IPS-15b (cell line): ENCODE measurements around the gene PEAK1.
"Not testable (repeated sequence)": the region's sequence is repeated elsewhere in the genome, so short reads cannot be mapped to it uniquely, and the experiment has no call there.

Experiments
- H3K27me3 ChIP-seq: one replicate; pipeline ENCODE4 v1.6.1; 2013; ENCODE audit warnings: low read length; ENCODE audit not compliant: control insufficient read depth, insufficient read depth
- H3K36me3 ChIP-seq: one replicate; pipeline ENCODE4 v1.6.1; 2013; ENCODE audit warnings: low read length; ENCODE audit not compliant: control insufficient read depth, insufficient read depth
- H3K4me1 ChIP-seq: one replicate; pipeline ENCODE4 v1.6.1; 2013; ENCODE audit warnings: mild to moderate bottlenecking, low read length; ENCODE audit not compliant: control insufficient read depth, insufficient read depth
- H3K4me3 ChIP-seq: one replicate; pipeline ENCODE4 v1.5.1; 2013; ENCODE audit warnings: low read depth, low read length
- H3K9ac ChIP-seq: one replicate; pipeline ENCODE4 v1.6.1; 2013; ENCODE audit warnings: low read depth, mild to moderate bottlenecking, low read length
- H3K9me3 ChIP-seq: one replicate; pipeline ENCODE4 v1.6.1; 2013; ENCODE audit warnings: mild to moderate bottlenecking, low read length; ENCODE audit not compliant: control insufficient read depth, insufficient read depth

PEAK1 gene

DNA sequence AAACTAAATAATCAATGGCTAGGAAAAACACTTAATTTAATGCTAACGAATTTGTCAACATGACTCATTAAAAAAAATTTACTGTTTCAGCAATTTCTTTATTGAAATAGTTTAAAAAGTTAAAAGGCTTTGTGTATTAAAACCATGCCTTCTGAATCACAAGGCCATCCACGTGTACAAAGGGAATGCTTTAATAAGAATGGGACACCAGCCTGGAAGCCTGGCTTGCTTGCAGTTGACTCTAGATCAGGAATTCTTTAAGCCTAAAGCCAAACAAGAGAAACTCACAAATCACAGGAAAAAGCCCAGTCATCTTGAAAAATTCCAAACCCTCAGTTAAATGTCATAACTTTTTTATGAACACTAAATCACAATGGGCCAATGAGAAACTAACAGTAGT, 137.6 kb downstream of the PEAK1 start:
- H3K9me3 ChIP-seq, result no peaks in the 10 kb centered on the region

DNA sequence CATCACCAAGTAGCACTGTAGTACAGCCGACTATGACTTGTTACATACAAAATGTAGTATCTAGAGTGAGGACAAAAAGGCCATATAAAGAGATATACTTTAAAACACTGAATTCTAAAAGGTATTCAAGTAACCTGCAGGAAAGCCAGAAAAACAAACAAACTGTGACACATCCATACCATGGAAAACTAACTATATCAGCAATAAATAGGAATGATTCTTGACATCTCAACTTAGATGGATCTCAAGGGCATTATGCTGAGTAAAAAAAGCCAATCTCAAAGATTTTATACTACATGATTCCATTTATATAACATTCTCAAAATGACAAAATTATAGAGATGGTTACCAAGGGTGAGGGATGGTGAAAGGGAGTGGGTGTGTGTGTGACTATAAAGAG, 143.0 kb downstream of the PEAK1 start:
- Histone ChIP-seq H3K36me3 (no peaks in the 10 kb centered on the region), H3K4me1 (peaks cover under 1% of the 10 kb centered on the region), H3K27me3 (no peaks in the 10 kb centered on the region), H3K9ac (no peak overlapping the region), H3K4me3 (no peak overlapping the region), H3K9me3 (no peaks in the 10 kb centered on the region)

More for the DNA sequence above, 137.6 kb downstream of the PEAK1 start:
- peaks cover 9% of the 10 kb centered on the region for H3K4me1 ChIP-seq
- H3K4me3 ChIP-seq, result no peak overlapping the region
- H3K9ac ChIP-seq, result no peak overlapping the region
- H3K36me3 ChIP-seq, result no peaks in the 10 kb centered on the region
- H3K27me3 ChIP-seq, result no peaks in the 10 kb centered on the region

DNA sequence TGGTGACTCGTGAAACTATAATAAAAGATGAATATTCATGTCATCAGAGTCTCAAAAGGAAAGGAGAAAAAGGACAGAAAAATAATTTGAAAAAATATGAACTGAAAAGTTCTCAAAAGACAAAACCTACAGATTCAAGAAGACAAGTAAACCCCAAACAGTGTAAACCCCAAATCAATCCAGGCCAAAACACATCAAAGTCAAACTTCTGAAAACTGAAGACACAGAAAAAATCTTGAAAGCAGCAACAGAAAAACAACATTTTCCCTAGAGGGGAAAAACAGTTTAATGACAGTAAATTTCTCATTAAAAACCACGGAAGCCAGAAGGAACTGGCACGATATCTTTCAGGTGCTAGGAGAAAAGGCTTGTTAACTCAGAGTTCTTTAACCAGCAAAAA, 143.8 kb downstream of the PEAK1 start:
- Histone ChIP-seq H3K4me1 (no peaks in the 10 kb centered on the region), H3K4me3 (no peak overlapping the region), H3K9ac (no peak overlapping the region), H3K27me3 (no peaks in the 10 kb centered on the region), H3K36me3 (no peaks in the 10 kb centered on the region), H3K9me3 (no peaks in the 10 kb centered on the region)

DNA sequence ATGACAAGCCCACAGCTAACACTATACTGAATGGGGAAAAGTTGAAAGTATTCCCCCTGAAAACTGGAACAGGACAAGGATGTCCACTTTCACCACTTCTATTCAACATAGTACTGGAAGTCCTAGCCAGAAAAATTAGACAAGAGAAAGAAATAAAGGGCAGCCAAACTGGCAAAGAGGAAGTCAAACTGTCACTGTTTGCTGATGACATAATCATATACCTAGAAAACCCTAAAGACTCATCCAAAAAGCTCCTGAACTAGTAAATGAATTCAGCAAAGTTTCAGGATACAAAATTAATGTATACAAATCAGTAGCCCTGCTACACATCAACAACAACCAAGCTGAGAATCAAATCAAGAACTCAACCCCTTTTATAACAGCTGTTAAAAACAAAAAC, 146.8 kb downstream of the PEAK1 start:
- not testable (repeated sequence) for H3K9me3 ChIP-seq, H3K4me1 ChIP-seq, H3K36me3 ChIP-seq, H3K27me3 ChIP-seq, H3K4me3 ChIP-seq, H3K9ac ChIP-seq

DNA sequence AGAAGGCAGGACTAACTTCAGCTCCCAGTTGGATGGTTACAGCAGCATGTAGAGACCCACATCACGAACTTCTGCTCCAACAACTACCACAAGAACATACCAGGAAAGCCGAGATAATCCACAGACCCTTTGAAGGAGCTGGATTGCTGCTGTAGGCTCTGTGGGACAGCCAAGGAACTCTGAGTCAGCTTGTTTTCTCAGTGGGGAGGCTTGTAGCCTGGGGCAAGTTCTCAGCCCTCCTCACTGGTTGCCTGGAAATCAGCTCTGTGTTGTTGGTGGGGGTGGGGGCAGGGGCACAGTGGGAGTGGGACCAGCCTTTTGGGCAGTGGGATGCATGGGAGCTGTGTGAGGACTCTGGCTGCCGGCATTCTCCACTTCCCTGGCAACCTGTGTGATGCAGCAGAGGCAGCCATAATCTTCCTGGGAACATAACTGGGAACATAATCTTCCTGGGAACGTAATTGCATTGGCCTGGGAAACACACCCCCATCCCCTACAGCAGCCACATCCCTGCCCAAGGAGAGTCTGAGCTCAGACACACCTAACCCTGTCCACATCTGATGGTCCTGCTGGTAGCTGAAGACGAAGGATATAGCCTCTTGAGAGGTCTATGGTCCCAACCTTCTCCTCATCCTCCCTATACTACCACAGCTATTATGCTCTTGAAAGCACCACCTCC, 153.1 kb downstream of the PEAK1 start:
- no peak overlapping the region for H3K4me3 ChIP-seq
- no peak overlapping the region for H3K9ac ChIP-seq
- no peaks in the 10 kb centered on the region for H3K36me3 ChIP-seq
- peaks cover 4% of the 10 kb centered on the region for H3K4me1 ChIP-seq
- H3K27me3 ChIP-seq, result no peaks in the 10 kb centered on the region
- no peaks in the 10 kb centered on the region for H3K9me3 ChIP-seq

DNA sequence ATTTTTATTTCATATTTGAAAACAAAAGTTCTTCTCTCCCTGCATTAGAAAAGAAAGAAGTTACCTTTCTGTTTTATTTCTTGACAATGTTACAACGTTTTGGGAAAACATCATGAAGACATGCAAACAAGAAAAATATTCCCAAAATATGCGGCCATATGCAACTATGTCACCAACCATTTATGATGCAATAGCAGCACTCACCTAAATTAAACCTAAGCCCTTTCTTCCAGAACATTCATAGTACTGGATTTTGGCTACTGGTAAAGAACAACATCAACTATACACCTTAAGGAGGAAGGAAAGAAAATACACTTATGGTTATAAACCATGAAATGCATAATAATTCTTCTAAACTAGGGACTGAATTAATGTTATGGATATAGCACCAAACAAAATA, 164.5 kb downstream of the PEAK1 start:
- H3K4me3 ChIP-seq, result no peak overlapping the region
- no peaks in the 10 kb centered on the region for H3K4me1 ChIP-seq
- no peak overlapping the region for H3K9ac ChIP-seq
- H3K36me3 ChIP-seq, result no peaks in the 10 kb centered on the region
- H3K27me3 ChIP-seq, result no peaks in the 10 kb centered on the region
- H3K9me3 ChIP-seq, result no peaks in the 10 kb centered on the region

DNA sequence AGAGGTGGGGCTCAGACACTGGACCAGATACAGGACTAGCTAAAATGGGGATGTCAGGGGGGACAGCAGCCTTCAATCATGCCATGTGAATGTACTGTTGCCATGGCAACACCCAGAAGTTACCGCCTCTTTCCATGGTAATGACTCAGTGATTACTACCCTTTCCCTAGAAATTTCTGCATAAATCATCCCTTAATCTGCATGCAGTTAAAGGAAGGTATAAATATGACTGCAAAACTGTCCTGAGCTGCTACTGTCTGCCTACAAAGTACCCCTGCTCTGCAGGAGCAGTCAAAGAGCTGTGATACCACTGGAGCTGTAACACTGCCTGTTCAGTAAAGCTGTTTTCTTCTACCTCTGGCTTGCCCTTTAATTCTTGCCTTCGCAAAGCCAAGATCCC, 168.2 kb downstream of the PEAK1 start:
- Histone ChIP-seq H3K9me3 (no peaks in the 10 kb centered on the region), H3K36me3 (no peaks in the 10 kb centered on the region), H3K4me1 (no peaks in the 10 kb centered on the region), H3K27me3 (no peaks in the 10 kb centered on the region), H3K9ac (no peak overlapping the region), H3K4me3 (no peak overlapping the region)

DNA sequence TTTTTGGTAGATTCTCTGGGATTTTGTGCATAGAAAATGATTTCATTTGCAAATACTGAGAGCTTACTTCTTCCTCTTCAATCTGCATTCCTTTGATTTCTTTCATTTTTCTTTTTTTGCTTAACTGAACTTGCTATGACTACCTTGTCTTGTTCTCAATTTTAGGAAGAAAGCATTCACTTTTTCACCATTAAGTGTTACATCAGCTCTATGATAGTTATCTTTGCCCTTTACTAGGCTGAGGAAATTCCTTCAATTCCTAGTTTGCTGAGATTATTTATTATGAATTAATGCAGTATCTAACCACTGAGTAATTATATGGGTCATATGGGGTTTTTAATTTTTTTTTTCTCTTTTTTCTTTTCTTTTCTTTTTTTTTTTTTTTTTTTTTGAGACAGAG, 172.8 kb downstream of the PEAK1 start:
- H3K4me1 ChIP-seq, result no peaks in the 10 kb centered on the region
- H3K36me3 ChIP-seq, result no peaks in the 10 kb centered on the region
- H3K9ac ChIP-seq, result no peak overlapping the region
- no peak overlapping the region for H3K4me3 ChIP-seq
- H3K27me3 ChIP-seq, result no peaks in the 10 kb centered on the region
- H3K9me3 ChIP-seq, result no peaks in the 10 kb centered on the region

DNA sequence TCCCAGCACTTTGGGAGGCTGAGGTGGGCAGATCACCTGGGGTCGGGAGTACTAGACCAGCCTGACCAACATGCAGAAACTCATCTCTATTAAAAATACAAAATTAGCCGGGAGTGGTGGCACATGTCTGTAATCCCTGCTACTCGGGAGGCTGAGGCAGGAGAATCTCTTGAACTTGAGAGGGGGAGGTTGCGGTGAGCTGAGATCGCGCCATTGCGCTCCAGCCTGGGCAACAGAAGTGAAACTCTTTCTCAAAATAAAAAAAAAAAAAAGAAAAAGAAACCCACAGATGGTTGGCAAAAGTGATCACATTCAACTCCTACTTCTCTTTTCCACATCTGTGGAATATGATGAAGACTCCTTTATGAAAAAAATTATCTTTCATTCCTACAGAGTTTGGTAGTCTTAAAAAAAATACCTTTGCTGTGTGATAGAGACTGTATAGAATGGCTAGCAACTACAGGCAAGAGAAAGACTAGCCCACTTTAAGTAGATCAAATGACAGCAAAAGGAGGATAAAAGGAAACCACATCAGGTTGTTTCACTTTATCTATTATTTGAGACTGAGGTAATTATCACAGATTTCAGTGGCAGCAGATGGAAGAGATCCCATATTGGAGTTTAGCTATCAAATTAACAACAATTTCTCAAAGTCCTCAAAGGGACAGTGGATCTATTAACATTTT, 176.0 kb downstream of the PEAK1 start:
- H3K4me1 ChIP-seq, result no peaks in the 10 kb centered on the region
- no peak overlapping the region for H3K9ac ChIP-seq
- H3K4me3 ChIP-seq, result no peak overlapping the region
- H3K27me3 ChIP-seq, result no peaks in the 10 kb centered on the region
- no peaks in the 10 kb centered on the region for H3K9me3 ChIP-seq
- no peaks in the 10 kb centered on the region for H3K36me3 ChIP-seq

DNA sequence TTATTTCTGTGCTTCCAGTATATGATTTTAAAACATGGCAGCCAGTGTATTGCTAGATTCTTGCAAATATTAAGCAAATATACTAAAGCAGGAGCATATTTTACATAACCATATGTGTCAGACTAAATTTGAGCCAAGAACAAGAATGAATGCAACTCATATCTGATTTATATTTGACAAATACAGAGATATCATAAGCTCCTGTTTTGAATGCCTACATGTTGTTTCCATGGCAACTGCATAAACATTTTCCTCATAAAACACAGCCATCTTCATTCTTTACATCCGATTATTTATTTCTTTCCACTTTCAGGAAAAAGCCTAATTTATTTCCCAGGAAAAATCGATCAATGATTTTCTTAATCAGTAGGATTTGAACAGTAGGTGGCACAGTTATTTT, 176.8 kb downstream of the PEAK1 start:
- no peak overlapping the region for H3K9ac ChIP-seq
- no peaks in the 10 kb centered on the region for H3K4me1 ChIP-seq
- no peaks in the 10 kb centered on the region for H3K27me3 ChIP-seq
- H3K36me3 ChIP-seq, result no peaks in the 10 kb centered on the region
- no peaks in the 10 kb centered on the region for H3K9me3 ChIP-seq
- no peak overlapping the region for H3K4me3 ChIP-seq

DNA sequence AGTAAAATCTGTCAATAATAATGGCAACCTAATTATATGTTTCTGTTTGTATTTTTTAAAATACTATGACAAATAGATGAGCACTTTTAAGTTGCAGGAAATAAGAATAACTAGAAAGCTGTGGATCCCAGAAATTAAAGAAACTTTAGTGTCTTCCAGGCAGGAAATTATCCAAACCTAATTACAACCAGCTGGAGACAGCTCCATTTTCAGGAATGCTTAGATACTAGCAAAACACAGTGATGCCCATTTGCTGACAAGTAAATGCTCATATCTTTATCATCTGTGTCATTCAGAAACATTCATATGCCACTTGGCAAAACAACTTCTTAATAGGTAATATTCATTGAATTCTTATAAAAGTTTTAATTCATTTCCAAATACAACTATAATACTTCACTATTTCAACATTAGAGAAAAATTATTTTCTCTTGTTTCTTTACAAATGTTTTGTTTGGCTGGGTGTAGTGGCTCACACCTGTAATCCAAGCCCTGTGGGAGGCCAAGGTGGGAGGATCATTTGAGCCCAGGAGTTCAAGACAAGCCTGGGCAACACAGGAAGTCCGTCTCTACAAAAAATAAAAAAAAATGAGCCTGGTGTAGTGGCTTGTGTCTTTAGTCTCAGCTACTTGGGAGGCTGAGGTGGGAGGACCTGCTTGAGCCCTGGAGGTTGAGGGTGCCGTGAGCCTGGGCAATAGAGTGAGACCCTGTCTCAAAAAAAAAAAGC, 179.9 kb downstream of the PEAK1 start:
- H3K4me1 ChIP-seq, result no peaks in the 10 kb centered on the region
- H3K9ac ChIP-seq, result no peak overlapping the region
- H3K4me3 ChIP-seq, result no peak overlapping the region
- H3K9me3 ChIP-seq, result peaks cover 11% of the 10 kb centered on the region
- H3K27me3 ChIP-seq, result no peaks in the 10 kb centered on the region
- H3K36me3 ChIP-seq, result peaks cover 8% of the 10 kb centered on the region

DNA sequence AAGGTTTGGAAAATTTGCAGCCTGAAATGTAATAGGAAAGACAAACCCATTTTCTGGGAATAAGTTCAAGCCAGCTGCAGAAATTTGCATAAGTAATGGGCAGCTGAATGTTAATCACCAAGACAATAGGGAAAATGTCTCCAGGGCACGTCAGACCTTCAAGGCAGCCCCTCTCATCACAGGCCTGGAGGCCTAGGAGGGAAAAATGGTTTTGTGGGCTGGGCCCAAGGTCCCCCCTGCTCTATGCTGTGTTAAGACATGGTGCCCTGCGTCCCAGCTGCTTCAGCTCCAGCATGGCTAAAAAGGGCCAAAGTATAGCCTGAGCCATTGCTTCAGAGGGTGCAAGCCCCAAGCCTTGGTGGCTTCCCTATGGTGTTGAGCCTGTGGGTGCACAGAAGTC, 184.3 kb downstream of the PEAK1 start:
- no peaks in the 10 kb centered on the region for H3K4me1 ChIP-seq

More for the DNA sequence above, 184.3 kb downstream of the PEAK1 start:
- Histone ChIP-seq H3K27me3 (no peaks in the 10 kb centered on the region), H3K4me3 (no peak overlapping the region), H3K9ac (no peak overlapping the region), H3K36me3 (peaks cover 8% of the 10 kb centered on the region), H3K9me3 (peaks cover 11% of the 10 kb centered on the region)
